ENCODE data around the gene MMRN2.

Gene MMRN2

GRCh38 chr10:86968994-86969355, 11.6 kb upstream of the MMRN2 start:
- no peak for DNase-seq

DNA sequence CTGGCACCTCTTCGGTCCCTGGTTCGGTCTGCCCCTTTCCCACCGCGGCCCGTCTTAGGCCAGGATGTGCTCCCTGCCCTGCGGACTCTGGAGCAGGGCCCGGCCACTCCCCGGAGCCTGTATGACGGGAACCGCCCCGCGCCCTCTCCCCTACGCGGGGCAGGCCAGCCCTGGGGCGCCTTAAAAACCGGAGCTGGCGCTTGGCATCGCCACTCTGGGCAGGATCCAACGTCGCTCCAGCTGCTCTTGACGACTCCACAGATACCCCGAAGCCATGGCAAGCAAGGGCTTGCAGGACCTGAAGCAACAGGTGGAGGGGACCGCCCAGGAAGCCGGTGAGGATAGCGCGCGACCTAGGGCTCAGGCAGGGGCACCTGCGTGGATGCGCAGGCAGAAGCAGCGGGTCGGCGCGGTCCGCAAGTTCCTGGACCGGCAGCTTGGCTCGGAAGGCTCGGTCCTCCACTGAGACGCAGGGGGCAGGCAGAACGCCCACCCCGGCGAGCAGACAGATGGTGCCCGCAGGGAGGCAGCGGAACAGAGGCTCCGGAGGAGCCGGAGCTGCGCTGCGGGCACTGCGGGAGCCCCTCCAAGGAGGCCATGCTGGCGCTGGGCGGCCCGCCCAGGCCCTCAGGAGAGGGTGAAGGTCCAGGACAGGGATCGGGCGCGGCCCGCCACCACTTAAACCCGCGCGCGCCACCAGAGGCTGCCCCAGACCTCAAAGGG, 11.0 kb upstream of the MMRN2 start, which contains the start of gene ADIRF:
Gene ADIRF (plus strand): TSS at position 212 of the 723 bp plus-strand sequence. CDS start 63 bp downstream, at position 275.
- DNase-seq, result no peak

DNA sequence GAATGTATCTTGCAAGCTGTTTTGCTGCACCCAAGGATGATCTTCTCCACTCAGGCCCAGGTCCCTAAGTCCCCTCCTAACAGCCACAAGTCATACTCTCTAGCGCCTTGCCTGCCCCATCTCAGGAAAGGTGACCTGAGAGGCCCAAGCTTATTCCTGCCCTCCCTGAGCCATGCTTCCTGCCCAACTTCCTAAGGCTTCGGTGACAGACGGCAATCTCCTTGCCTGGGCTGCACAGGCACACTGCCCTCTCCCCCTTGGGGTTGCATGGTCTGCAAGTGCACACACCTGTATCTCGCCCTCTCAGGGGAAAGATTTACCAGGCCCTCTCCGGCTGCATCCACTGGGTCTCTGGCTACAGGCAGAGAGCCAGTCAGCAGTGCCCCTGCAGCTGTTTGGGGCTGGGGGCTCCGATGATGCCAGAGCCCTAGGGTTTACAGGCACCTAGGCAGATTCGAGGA, 10.1 kb upstream of the MMRN2 start:
- DNase-seq, result no peak

- no peak for DNase-seq
Measured at GRCh38 chr10:86965986-86966654, 8.7 kb upstream of the MMRN2 start.

DNA sequence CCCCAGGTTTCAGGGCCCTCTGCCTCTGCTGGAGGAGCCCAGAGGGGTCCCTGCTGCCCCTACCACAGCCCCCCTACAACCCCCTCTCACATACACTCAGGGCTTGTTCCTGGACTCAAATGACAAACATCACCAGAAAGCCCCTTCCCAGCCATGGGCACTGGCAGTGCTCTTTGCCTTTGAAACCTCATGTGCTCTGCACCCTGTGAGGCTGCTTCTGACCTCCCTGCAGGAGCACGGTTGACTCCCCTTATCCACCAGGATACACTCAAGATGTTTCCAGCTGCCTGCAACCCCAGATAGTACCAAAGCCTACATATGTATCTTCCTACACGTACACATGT, 7.4 kb upstream of the MMRN2 start:
- no peak for DNase-seq

- DNase-seq, result no peak
Measured at GRCh38 chr10:86964061-86964846, 6.8 kb upstream of the MMRN2 start.

DNA sequence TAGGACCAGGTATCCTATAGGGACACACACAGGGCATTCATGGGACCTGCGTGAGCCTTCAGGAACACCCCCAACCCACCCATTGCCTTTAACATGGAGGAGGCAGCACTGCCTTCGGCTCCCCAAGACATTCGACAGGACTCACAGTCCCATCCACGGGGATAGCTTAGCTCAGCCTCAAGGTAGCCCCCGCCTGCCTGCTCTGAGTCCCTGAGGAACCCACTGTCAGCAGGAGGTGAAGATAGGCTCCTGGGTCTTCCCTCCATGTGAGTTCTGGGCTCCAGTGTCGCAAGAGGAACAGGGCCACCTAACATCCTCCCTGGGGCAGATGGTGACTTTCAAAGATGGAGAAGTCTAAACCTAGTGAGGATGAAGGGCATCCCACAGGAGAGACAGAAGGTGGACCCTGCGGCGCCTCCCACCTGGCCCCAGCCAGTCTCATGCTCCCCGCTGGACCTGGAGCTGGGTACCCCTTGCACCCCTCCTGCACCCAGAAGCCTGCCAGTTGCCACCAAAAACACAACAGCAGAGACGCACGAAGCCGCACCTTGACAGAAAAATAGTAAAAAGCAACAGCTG, 6.0 kb upstream of the MMRN2 start:
- no peak for DNase-seq

DNA sequence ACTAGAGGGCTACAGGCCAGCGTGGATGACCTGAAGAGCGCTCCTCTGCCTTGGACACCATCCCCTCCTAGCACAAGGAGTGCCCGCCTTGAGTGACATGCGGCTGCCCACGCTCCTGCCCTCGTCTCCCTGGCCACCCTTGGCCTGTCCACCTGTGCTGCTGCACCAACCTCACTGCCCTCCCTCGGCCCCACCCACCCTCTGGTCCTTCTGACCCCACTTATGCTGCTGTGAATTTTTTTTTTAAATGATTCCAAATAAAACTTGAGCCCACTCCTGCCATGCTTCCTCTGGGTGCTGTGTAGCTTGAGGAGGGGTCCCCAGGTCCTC, 5.5 kb upstream of the MMRN2 start:
- DNase-seq, result no peak

DNA sequence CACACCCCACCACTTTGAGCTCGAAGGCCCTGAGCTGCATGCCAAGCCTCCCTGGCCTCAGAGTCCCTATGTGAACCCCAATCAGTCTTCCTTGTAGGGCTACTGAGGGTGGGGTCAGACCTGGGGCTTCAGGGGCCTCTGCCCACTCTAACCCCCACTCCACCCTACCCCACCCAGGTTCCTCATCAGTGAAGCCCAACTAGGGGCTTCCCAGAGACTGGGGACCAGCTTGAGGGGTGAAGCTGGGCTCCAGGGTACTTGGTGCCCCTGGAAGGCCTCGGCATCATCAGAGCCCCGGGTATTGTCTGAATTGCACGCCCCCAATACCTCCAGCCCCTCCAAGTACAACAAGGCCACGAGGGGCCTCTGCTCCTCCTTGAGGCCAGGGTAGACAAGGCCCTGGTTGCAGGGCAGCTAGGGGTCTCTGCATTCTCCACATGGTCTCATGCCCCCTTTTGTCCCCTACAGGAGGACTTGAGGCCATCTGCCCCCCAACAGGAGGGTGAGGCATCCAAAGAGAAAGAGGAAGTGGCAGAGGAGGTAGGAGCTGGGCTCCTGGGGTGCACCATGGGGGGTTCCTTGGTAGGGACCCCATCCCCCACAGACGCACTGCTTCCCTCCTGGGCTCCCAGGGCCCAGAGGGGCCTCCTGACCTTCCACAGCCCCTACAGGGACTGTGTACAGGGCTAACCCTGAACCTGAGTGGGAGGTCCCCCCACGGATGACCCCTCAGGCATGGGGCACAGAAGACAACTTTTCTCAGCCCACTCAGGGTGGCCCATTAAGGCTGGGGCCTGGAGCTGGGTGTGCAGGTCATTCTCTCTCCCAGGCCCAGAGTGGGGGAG, 4.9 kb upstream of the MMRN2 start:
- no peak for DNase-seq

- DNase-seq, result no peak
Measured at GRCh38 chr10:86961481-86962091, 4.2 kb upstream of the MMRN2 start.

DNA sequence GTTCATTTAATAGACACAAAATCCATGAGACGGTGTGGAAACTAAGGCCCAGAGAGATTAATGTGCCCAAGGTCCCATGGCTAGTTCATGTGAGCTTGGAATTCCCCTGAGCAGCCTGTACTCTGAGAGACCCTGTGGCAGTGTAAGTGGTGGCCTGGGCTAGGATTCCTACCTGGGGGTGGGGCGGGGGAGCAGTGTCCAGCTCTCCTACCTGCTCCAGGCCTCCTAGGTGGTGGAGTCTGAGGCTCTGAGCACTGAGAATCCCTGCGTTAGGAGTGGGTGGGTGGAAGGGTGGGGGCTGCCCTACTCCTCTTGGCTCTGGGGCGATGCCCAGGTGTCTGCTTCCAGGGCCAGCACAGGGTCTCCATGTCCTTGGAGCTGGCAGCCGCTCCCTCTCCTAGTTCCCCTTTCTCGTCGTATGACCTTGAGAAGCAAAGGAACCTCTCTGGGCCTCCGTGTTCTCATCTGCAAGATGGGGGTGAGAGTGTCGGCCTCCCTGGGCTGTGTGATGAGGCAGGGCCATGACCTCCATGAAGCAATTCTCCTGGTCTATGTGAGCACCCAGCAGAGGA, 3.5 kb upstream of the MMRN2 start:
- peak; percentile 11 for DNase-seq

DNA sequence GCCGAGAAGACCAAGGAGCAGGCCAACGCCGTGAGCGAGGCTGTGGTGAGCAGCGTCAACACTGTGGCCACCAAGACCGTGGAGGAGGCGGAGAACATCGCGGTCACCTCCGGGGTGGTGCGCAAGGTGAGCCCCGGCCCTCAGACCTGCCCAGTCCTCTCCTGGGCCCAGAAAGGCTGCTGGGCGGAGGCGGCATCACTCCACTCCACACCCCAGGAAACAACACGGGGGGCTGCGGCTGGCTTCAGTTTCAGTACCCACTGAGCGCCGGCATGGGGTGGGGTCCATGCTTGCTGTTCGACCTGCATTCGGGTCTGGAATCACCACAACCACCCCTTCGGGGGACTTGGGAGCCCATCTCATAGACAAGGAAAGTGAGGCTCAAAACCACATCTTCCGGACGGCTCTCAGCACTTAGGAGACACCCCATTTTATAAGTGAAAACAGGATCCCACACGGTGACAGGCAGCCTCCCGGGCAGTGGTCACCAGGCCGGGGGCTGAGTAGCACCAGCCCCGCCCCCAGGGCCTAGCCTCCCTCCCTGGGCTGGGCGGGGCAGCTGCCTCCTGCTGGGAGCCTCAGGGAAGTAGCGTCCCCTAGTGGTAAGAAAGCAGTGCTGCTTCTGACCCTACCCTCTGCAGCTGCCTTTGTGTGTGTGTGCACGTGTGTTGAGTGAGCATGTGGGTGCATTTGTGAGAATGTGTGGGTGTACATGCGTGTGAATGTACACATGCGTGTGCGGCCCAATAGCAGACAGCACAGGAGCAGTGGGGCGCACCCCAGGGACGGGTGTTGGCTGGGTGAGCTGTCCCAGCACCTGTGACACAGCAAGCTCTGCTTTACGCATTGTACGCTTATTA, 2.8 kb upstream of the MMRN2 start:
- peak; percentile 34 for DNase-seq

GRCh38 chr10:86959737-86960002, 2.3 kb upstream of the MMRN2 start:
- DNase-seq, result peak; percentile 12

DNA sequence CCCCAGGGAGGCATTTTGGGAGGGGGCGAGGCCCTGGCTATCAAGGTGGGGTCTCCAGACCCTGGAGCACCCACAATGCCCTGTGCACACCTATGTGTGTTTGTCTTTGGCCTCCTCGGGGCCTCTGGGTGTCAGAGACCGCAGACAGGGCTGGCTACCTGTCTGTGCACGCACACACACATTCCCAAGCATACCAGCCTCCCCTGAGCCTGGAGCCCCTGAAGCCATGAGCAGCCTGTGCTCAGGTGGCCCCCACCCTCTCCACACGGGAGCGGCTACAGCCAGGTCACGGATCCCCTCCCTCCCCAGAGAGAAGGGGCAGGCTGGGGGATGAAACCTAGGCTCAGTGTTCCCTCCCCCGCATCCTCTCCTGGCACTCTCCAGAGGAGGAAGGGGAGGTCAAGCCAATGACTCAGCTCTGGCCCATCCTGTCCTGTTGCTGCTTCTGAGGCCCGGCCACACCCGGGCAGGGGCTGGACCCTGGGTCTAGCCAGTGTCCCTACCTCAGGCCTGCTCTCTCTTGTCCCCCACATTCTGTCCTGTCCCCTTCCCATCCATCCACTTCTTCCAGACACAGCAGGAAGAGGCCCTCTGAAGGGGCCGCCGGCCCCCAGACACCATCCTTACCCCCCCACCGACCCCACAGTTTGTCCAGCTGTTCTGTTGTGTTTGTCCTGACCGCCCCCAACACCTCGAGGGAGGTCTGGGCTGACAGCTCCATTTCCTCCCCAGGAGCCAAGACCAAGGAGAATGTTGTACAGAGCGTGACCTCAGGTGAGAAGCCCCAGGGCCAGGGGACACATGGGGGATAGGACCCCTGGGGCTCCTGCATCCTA, 1.7 kb upstream of the MMRN2 start:
- no peak for DNase-seq

- no peak for DNase-seq
Measured at GRCh38 chr10:86958116-86958900, 893 bp upstream of the MMRN2 start, which contains the start of gene SNCG. SNCG (plus strand) TSS chr10:86958599; CDS start chr10:86958698, 99 bp downstream.

- DNase-seq, result no peak
Measured at GRCh38 chr10:86956848-86957448, 467 bp downstream of the MMRN2 start.

DNA sequence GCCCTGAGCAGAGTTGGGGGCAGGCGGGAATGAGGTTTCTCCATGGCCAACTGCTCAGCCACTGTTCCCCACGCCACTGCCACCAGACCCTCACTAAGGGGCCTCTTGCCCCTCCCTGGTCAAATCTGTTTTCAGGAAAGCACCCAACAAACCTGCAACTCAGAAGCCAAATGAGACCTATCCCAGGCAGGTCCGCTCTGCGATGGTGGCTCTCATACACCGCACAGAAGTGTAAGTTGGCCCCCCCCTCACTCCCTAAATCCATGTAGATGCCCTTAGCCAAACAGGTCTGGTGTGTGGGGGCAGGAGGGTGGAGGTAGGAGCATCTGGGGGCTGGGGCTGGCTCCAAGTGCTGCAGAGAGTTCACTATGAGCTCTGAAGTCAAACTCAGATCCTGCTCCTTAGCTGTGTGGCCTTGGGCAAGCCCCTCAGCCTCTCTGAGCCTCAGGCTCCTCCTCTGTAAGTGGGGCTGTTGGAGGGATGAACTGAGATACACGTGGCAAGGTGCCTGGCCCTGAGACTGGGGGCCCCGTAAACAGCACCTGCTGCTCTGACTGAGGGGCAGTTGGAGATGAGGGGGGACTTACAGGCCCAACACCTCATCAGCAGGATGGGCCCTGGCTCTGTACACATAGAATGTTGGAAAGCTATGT, 1.1 kb downstream of the MMRN2 start:
- DNase-seq, result no peak

DNA sequence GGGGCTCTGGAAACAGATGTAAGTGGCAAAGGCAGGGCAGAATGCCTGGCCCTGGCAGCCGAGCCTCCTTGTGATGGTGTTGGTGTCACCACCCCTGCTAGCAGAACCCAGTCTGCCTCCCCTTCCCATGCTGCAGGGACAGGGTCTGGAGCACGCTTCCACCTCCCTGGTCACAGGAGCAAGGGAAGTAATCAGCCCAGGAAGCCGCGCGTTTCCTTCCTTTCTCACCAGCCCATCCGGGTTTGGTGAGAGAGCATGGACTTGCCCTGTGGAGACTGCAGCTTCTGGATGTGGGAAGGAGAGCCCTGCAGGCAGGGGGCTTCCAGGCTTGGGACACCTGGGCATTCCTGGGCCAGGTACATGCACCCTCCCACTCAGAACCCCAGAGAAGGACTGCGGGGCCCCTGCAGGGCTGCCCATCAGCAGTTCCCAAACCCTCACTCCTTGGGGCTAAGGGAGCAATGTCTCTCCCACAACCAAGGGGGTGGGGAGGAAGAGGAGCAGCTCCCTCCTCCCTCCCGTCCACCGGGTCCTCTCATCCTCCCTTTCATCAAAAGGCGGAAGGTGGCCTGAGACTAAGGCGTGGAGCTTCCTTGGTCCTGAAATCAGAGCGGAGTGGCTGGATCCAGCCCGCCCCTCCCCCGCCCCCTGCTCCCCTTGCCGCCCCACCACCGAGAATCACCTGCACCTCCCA, 1.8 kb downstream of the MMRN2 start:
- DNase-seq, result no peak
